GM19351 (cell line): ENCODE results near the gene PCDH17.

ENCODE experiments used
- ATAC-seq: cut with Tn5 transposase; IDR thresholded peaks from one replicate; pipeline ENCODE4 v1.9.1; 2021; ENCODE audit warnings: mild to moderate bottlenecking, moderate library complexity; ENCODE audit not compliant: unreplicated experiment

The PCDH17 gene

GRCh38 chr13:57726981-57727380 lies 95.4 kb downstream of the PCDH17 start:
- ATAC-seq: no peak

DNA sequence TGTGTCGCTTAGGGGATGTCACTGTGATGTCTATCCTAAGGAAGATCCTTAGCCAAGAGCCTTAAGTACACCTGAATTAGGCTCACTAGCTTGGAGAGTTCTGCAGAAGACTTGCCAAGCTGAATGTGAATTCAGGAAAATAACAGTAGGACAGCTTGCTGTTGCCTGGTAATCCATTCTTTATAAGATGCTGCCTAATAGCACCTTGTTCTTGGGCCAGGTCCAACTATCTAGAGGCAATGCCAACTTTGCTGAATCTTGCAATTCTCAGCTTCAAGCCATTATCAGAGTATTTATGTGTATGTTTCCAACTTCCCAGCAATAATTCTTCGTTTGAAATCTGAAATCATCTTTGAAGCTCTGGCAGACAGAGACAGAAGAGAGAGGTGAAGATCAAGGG lies 102.8 kb downstream of the PCDH17 start:
- no peak for ATAC-seq

DNA sequence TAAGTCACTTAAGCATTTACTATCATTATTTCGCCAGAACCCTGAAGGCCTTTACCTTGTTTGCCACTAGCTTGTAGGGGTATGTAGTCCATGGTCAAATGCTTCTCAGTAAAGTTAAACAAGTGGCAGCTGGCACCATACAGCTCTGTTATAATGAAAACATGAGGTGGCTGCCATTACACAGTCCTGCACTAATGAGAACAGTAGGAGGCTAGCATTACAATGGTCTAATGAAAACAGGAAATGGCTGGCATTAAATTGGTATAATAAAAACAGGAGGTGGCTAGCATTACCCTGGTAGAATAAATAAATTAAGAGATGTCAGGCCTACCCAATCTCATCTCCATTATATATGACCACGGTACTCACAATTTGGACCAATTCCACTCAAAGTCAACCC lies 107.5 kb downstream of the PCDH17 start:
- no peak for ATAC-seq

DNA sequence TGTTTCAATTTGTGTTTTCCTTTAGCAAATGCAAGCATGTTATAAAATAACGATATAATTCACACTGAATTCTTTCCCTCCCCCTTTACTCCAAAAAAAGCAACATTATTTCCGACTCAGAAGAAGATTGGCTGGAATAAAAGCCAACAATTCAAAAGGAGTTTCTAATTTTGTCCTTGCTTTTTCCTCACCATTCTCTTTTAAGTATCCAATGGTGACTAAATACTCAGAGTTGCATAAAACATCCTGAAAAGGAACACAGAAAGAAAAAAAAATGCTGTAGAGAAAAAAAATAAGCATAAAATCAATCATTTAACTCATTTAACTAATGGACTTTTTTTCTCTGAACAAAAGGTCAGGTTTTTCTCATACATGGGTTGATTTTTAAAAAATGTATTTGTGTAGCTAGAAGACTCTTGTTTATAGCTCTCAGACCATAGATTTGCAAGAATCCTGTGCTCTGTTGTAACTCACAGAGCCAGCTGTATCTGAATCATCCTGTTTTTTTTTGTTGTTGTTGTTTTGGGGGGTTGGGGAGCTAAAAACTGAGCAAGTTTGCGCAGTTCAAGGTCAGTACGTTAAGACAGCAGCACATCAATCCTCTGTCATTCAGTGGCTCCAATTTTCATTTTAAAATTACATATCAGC lies 108.1 kb downstream of the PCDH17 start:
- no peak for ATAC-seq

- no peak for ATAC-seq
Observed at GRCh38 chr13:57740719-57741118, 109.2 kb downstream of the PCDH17 start.

DNA sequence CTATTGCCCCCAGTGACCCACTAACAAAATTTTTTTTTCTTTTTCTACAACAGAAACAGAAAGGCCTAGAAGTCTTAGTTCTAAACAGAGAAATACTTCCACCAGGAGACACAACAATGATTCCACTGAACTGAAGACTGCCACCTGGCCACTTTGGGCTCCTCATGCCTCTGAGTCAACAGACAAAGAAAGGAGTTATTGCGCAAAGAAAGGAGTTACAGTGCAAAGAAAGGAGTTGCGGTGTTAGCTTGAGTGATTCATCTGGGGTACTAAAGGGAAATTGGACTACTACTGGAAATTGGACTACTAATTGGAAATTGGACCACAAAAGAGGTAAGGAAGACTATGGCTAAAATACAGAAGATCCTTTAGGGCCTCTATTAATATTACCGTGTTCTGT lies 116.6 kb downstream of the PCDH17 start:
- no peak for ATAC-seq

GRCh38 chr13:57760951-57761350 lies 129.4 kb downstream of the PCDH17 start:
- ATAC-seq: no peak

DNA sequence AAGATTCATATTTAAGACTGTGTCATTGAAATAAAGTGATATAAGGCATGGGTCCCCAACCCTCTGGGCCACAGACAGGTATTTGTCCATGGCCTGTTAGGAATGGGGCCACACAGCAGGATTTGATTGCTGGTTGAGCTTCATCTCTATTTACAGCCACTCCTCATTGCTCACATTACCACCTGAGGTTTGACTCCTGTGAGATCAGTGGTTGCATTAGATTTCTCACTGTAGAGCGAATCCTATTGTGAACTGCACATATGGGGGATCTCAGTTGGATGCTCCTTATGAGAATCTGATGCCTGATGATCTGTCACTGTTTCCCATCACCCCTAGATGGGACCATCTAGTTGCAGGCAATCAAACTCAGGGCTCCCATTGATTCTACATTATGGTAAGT lies 132.1 kb downstream of the PCDH17 start:
- no peak for ATAC-seq
